Stomach (tissue), 9 donors: Measurements from ENCODE around the gene MICB. TPM values are rescaled to one million over a fixed set of nuclear protein-coding genes. Genes with fewer than 3 reads are reported as not detected.
A peak's percentile ranks its signal among the peaks of the same experiment; 100 is the strongest.

Experiments used
- DNase-seq, 2 donors: peaks; one replicate each; pipeline versions ENCODE4 v3.0.0 to v3.0.0-alpha.2; 2013 to 2019
- H3K27ac ChIP-seq, 5 donors: fragments of 200-600 bp in 4 of 5; sonication (generic) in 4 of 5; one replicate each; pipeline ENCODE4 v1.5.1; 2013 to 2019; ENCODE audit warnings: mild to moderate bottlenecking in 1 of 5, moderate library complexity in 1 of 5
- H3K27me3 ChIP-seq, 3 donors: fragments of 200-600 bp; sonication (generic); one replicate each; pipeline ENCODE4 v1.5.1; 2017 to 2019; ENCODE audit warnings: mixed run types in 1 of 3
- H3K36me3 ChIP-seq, 4 donors: fragments of 200-600 bp; sonication (generic); 1 replicate in 3 of 4; 2 replicates in 1 of 4; pipeline ENCODE4 v1.5.1; 2016 to 2019
- H3K4me1 ChIP-seq, 4 donors: fragments of 200-600 bp; sonication (generic); one replicate each; pipeline ENCODE4 v1.5.1; 2016 to 2019
- H3K4me3 ChIP-seq, 4 donors: fragments of 200-600 bp; sonication (generic) in 3 of 4; one replicate each; pipeline ENCODE4 v1.5.1; 2016 to 2019; ENCODE audit warnings: mild to moderate bottlenecking in 1 of 4
- H3K9me3 ChIP-seq, 4 donors: fragments of 200-600 bp; sonication (generic); one replicate each; pipeline ENCODE4 v1.5.1; 2016 to 2019
- CTCF ChIP-seq, 7 experiments: fragments of 450-650 bp in 4 of 7; fragments of 200-600 bp in 3 of 7; sonication (generic) in 3 of 7; IDR thresholded peaks; one replicate each; pipeline ENCODE4 v1.5.1; 2016 to 2019; ENCODE audit warnings: antibody characterized with exemption in 7 of 7, control low read depth in 2 of 7, mild to moderate bottlenecking in 1 of 7
- EP300 ChIP-seq: sonication (generic); formaldehyde crosslinking; IDR thresholded peaks from one replicate; pipeline ENCODE4 v1.6.1; 2017; ENCODE audit warnings: antibody characterized with exemption
- POLR2A ChIP-seq, 4 donors: fragments of 450-650 bp; IDR thresholded peaks; one replicate each; pipeline ENCODE4 v1.6.1; 2016; ENCODE audit warnings: antibody characterized with exemption in 4 of 4, control low read depth in 2 of 4, mild to moderate bottlenecking in 1 of 4, moderate library complexity in 1 of 4
- POLR2AphosphoS5 ChIP-seq, 3 donors: sonication (generic); formaldehyde crosslinking; IDR thresholded peaks; one replicate each; pipeline ENCODE4 v1.6.1; 2016; ENCODE audit warnings: antibody characterized with exemption in 3 of 3
- WGBS, 5 donors: extraction: QIAGEN DNeasy Blood & Tissue Kit in 3 of 5; methylation state at CpG; one replicate each; pipeline versions ENCODE4 v1.1.5 to v1.1.7; 2013 to 2018; 5-methylcytosine and 5-hydroxymethylcytosine counted together
- intact Hi-C: fragments of 100-400 bp; cut with DNase I; formaldehyde crosslinking; loops from one replicate; pipeline ENCODE4 v1.15.1; 2023; ENCODE audit warnings: low total_unique reads
- polyA plus RNA-seq, 3 donors: library from polyadenylated mRNA; stranded (reverse); fragments of 200-250 nt; gene quantifications; one replicate each; pipeline ENCODE4 v1.2.3, GENCODE V29; 2013
- total RNA-seq, 5 donors: library from RNA; depleted of rRNA; stranded (reverse); fragments of >200 nt; gene quantifications; one replicate each; pipeline versions ENCODE4 v1.1.0 to v1.2.3, GENCODE V29; 2014 to 2016
- donor health status: healthy with polysubstance abuse.
- donor health status: Bipolar disorder and iron deficiency.
- donor health status: healthy.

The MICB gene
- total and polyA plus RNA-seq, 8 donors: 0.29 to 1.7 (median 0.86) TPM; not detected in 2

DNA sequence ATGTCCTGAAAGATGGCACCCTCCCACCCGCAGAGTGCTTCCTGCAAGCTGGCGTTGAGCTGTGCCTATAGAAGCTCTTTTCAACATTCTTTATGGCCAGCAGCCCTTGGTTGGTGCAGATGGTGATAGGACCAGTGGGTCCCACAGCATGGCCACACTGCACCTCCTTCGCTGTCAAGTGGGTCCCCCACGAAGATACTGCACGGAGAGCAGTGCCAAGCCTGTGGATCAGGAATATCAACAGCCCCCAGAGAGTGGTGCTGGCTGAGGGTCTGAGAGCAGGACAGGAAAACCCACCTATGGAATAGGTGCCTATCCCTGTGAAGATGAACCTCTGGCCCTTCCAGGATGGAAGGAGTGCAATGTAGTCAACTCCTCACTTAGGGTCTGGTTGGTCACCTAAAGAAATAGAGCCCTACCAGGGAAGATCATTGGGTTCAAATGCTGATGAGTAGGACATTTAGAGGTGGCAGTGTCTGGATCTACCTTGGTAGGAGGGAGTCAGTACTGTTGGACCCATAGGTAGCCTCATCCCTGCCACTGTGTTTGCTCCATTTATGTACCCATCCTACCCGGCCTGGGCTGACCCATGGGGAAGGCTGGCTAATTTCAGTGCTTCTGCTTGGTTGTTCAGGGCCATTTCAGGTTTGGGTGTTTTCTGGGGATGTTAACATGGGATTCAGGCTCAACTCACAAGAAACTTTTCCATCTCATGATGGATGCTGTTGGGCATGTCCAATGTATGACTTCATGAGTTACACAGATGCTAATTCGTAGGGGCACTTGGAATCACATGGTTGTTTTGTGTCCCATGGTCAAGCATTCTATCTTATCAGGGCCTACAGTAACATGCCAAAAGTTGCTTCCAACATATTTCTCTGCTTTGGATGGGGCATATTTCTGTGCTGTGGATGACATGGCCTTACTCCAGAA is 33.4 kb upstream of the MICB start:
- WGBS, 5 donors: 83 to 91% (median 89%) methylated on average over 7 of the region's 7 CpGs
- intact Hi-C loops: no loop called here
- Histone ChIP-seq H3K27me3 (no peaks in the 10 kb centered on the region), H3K4me1 (peaks cover 12 to 51% (median 16%) of the 10 kb centered on the region in 4 donors), H3K4me3 (peak overlapping the region; percentile 42 to 56 (median 54)), H3K27ac (no peak overlapping the region), H3K9me3 (no peaks in the 10 kb centered on the region), H3K36me3 (peaks cover 0 to 6% (median 2%) of the 10 kb centered on the region in 4 donors)
- TF ChIP-seq POLR2A (IDR thresholded peaks at IDR 0.05) (no peak), CTCF (IDR thresholded peaks at IDR 0.05) (no peak), EP300 (no peak), POLR2AphosphoS5 (IDR thresholded peaks at IDR 0.05) (no peak)
- DNase-seq: no peak

- no peaks in the 10 kb centered on the region for H3K27me3 ChIP-seq
- H3K9me3 ChIP-seq: no peaks in the 10 kb centered on the region
- WGBS, 5 donors: 82 to 100% (median 95%) methylated on average over 1 of the region's 1 CpG
- intact Hi-C loops: no loop called here
- TF ChIP-seq POLR2AphosphoS5 (IDR thresholded peaks at IDR 0.05) (no peak), POLR2A (IDR thresholded peaks at IDR 0.05) (no peak), CTCF (IDR thresholded peaks at IDR 0.05) (no peak), EP300 (no peak)
- H3K4me1 ChIP-seq: peaks cover 12 to 51% (median 16%) of the 10 kb centered on the region in 4 donors
- H3K36me3 ChIP-seq: peaks cover 0 to 6% (median 2%) of the 10 kb centered on the region in 4 donors
- H3K4me3 ChIP-seq: peak overlapping the region in 2 of 4 donors; percentile 53 to 56
- no peak for DNase-seq
- no peak overlapping the region for H3K27ac ChIP-seq
Observed at GRCh38 chr6:31465185-31465536, 32.8 kb upstream of the MICB start.

DNA sequence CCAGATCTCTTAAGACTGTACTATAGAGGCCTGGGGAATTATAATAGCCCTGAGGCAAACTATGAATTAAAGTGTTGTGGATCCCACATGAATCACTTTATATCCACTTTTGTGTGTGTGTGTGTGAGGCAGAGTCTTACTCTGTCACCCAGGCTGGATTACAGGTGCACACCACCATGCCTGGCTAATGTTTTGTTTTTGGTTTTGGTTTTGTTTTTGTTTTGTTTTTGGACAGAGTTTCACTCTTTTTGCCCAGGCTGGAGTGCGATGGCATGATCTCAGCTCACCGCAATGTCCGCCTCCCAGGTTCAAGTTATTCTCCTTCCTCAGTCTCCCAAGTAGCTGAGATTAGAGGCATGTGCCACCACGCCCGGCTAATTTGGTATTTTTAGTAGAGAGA is 32.2 kb upstream of the MICB start:
- intact Hi-C loops: no loop called here
- Histone ChIP-seq H3K36me3 (peaks cover 0 to 6% (median 2%) of the 10 kb centered on the region in 4 donors), H3K27ac (no peak overlapping the region), H3K4me3 (peak overlapping the region in 1 of 4 donors; percentile 53), H3K4me1 (peaks cover 12 to 51% (median 16%) of the 10 kb centered on the region in 4 donors), H3K9me3 (no peaks in the 10 kb centered on the region), H3K27me3 (no peaks in the 10 kb centered on the region)
- no peak for DNase-seq
- 93 to 98% (median 95%) methylated on average over 5 of the region's 5 CpGs for WGBS, 5 donors
- no peak for TF ChIP-seq EP300
- no peak for TF ChIP-seq CTCF (IDR thresholded peaks at IDR 0.05)
- TF ChIP-seq POLR2A (IDR thresholded peaks at IDR 0.05): no peak
- TF ChIP-seq POLR2AphosphoS5 (IDR thresholded peaks at IDR 0.05): no peak

DNA sequence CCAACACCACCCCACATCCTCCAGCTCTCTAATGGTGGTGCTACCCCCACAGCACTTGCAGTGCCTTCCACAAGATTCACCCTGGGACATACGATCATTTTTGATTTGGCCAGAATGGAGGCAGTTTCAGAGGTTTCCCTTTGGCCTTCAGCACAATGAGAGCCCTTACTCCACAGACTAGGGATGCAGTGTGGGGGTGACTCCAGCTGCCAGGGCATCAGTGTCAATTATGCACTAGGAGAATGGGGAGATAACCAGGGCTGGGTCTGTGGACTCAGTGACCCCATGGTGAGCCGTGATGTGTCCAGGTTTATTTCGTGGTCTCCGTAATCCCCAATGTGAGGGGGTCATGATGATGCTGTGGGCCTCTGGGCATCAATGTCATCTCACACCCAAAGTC is 31.5 kb upstream of the MICB start:
- no peak overlapping the region for H3K27ac ChIP-seq
- peaks cover 12 to 51% (median 16%) of the 10 kb centered on the region in 4 donors for H3K4me1 ChIP-seq
- no peaks in the 10 kb centered on the region for H3K27me3 ChIP-seq
- WGBS, 5 donors: 71 to 96% (median 85%) methylated on average over 3 to 4 of the region's 4 CpGs
- no peak for DNase-seq
- TF ChIP-seq CTCF (IDR thresholded peaks at IDR 0.05): no peak
- no peak for TF ChIP-seq POLR2A (IDR thresholded peaks at IDR 0.05)
- TF ChIP-seq EP300: no peak
- TF ChIP-seq POLR2AphosphoS5 (IDR thresholded peaks at IDR 0.05): no peak
- intact Hi-C loops: no loop called here
- H3K36me3 ChIP-seq: peaks cover 0 to 6% (median 2%) of the 10 kb centered on the region in 4 donors
- H3K9me3 ChIP-seq: no peaks in the 10 kb centered on the region
- H3K4me3 ChIP-seq: peak overlapping the region in 1 of 4 donors; percentile 53
